Bladder microvascular endothelial cell (primary cell): Measurements from ENCODE around the gene CA10. TPM values are rescaled to one million over a fixed set of nuclear protein-coding genes. Genes with fewer than 3 reads are reported as not detected.

ENCODE experiments used
- total RNA-seq: library from RNA; depleted of rRNA; stranded (reverse); fragments of >200 nt; gene quantifications from 2 replicates; pipeline ENCODE4 v1.2.3, GENCODE V29; 2014

The CA10 gene
- not detected in 2 replicates for total RNA-seq

GRCh38 chr17:52158450-52159042 is at the start of gene CA10:
Gene CA10 (minus strand): TSS chr17:52158714.

